HCT116 (cell line): ENCODE results near the gene CASZ1.

Experiments
- CBX3 ChIP-seq: IDR thresholded peaks from 2 replicates; pipeline ENCODE4 v1.6.1; 2012; ENCODE audit warnings: low read depth
- CTCF ChIP-seq, 3 experiments: fragments of 200-600 bp in 1 of 3; sonication (generic) in 1 of 3; IDR thresholded peaks in 2 of 3; conservative IDR thresholded peaks in 1 of 3; 2 replicates each; pipeline ENCODE4 v1.5.1; 2012 to 2017; ENCODE audit warnings: low read depth in 2 of 3, low read length in 2 of 3, antibody characterized with exemption in 1 of 3, borderline replicate concordance in 1 of 3, control low read depth in 1 of 3, mild to moderate bottlenecking in 1 of 3, mixed read lengths in 1 of 3, mixed run types in 1 of 3, moderate library complexity in 1 of 3; ENCODE audit not compliant: insufficient read depth in 1 of 3
- EZH2phosphoT487 ChIP-seq: fragments of 200-600 bp; IDR thresholded peaks from 2 replicates; pipeline ENCODE4 v1.6.1; 2018; ENCODE audit warnings: antibody characterized with exemption, borderline replicate concordance
- POLR2A ChIP-seq: IDR thresholded peaks from 2 replicates; pipeline ENCODE4 v1.7.0; 2011; ENCODE audit warnings: borderline replicate concordance; ENCODE audit not compliant: insufficient read depth, insufficient read length; ENCODE audit errors: extremely low read depth
- RAD21 ChIP-seq: IDR thresholded peaks from 2 replicates; pipeline ENCODE4 v1.6.1; 2012; ENCODE audit warnings: low read depth, mild to moderate bottlenecking
- SIN3A ChIP-seq: IDR thresholded peaks from 2 replicates; pipeline ENCODE4 v1.6.1; 2012; ENCODE audit warnings: low read depth

DNA sequence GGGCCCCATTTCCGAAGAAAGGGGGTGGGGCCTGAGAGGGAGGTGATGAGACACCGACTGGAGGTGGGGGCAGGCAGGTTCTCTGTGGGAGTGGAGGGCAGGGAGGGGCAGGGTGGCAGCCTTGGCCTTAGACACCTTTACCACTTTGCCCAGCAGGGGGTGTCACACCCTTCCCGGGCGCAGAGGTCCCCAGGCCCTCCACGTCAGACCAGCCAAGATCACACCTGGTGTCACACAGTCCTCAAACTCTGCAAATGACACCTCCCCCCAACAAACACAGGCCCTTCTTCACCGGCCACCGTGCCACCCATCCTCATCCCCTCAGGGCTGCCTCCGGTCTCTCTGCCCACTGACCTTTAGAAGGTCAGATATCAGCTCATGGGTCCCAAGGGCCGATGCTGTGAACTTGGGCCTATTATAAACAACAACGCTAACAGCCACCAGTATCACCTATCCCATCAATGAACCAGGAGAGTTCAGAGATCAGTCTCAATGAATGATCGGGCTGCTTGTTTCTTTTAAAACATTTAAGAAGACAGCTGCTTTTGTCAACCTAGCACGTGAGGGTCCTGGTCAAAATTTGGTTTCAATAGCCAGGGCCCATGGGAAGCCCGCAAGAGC lies 103.9 kb downstream of the CASZ1 start:
- TF ChIP-seq RAD21 (peak; percentile 73), CTCF (IDR thresholded peaks at IDR 0.05 in 2 of 3, conservative IDR thresholded peaks at IDR 0.05 in 1 of 3; ENCODE audit: borderline replicate concordance in 1 of 3, insufficient read depth in 1 of 3, low read depth in 2 of 3, low read length in 2 of 3) (peak in 2 of 3 experiments; percentile 49 to 53; a peak in 4 of 6 replicates), POLR2A (no peak), CBX3 (no peak), EZH2phosphoT487 (no peak), SIN3A (no peak)
